HCT116 (cell line): ENCODE results near the gene ALK. TPM values are rescaled to one million over a fixed set of nuclear protein-coding genes. Genes with fewer than 3 reads are reported as not detected.

Experiments used
- ATAC-seq: fragments of 200-7000 bp; cut with Tn5 transposase; 2 replicates; pipeline ENCODE4 v1.9.1; 2020; ENCODE audit warnings: mild to moderate bottlenecking, moderate library complexity
- BruUV-seq: library from RNA; stranded (reverse); fragments of 400-500 nt; replicated peaks from 2 replicates; lab custom pipeline; 2021; lab: Mats Ljungman, UMichigan
- CTCF ChIA-PET: fragments of 300-600 bp; sonication (Branson Sonifier 250); formaldehyde crosslinking; loops from one replicate; lab custom pipeline; 2021; ENCODE audit warnings: antibody characterized with exemption; lab: Charles Lee
- POLR2A ChIA-PET: fragments of 300-600, 350-600 bp; sonication (Branson Sonifier 250); formaldehyde crosslinking; loops from one replicate; lab custom pipeline; 2021; ENCODE audit warnings: antibody characterized with exemption; lab: Charles Lee
- RAD21 ChIA-PET, 2 experiments: fragments of 300-600 bp; sonication (Branson Sonifier 250); formaldehyde crosslinking; loops; one replicate each; lab custom pipeline; 2023; ENCODE audit warnings: low total read pairs in 2 of 2; ENCODE audit not compliant: uncharacterized antibody in 2 of 2, unreplicated experiment in 2 of 2, low non-redundant PET in 1 of 2; lab: Charles Lee
- DNase-seq: peaks from one replicate; pipeline ENCODE4 v3.0.0-alpha.2; 2010; ENCODE audit warnings: low read depth, low spot score
- H2AFZ ChIP-seq: fragments of 200-600 bp; shearing (Covaris generic), sonication (generic); 2 replicates; pipeline ENCODE4 v1.6.1; 2017; ENCODE audit warnings: low read depth, mixed run types, mixed read lengths, antibody characterized with exemption, low read length; ENCODE audit not compliant: poor library complexity, severe bottlenecking
- H3K27ac ChIP-seq: 2 replicates; pipeline ENCODE4 v1.5.1; 2012; ENCODE audit warnings: low read depth, low read length
- H3K27me3 ChIP-seq: fragments of 200-600 bp; sonication (generic); 2 replicates; pipeline ENCODE4 v1.6.1; 2016; ENCODE audit warnings: mixed run types, low read length, mixed read lengths; ENCODE audit not compliant: insufficient read depth
- H3K36me3 ChIP-seq, 2 experiments: fragments of 200-500 bp in 1 of 2; fragments of 200-600 bp in 1 of 2; sonication (Bioruptor generic) in 1 of 2; sonication (generic) in 1 of 2; 2 replicates each; pipeline versions ENCODE4 v1.5.1 to v1.6.1; 2014 to 2016; ENCODE audit warnings: low read length in 2 of 2, inconsistent platforms in 1 of 2, mixed read lengths in 1 of 2, mixed run types in 1 of 2; ENCODE audit not compliant: insufficient read depth in 2 of 2, control insufficient read depth in 1 of 2
- H3K4me1 ChIP-seq, 2 experiments: fragments of 200-600 bp in 1 of 2; sonication (generic) in 1 of 2; 2 replicates each; pipeline versions ENCODE4 v1.5.1 to v1.6.1; 2012 to 2017; ENCODE audit warnings: low read length in 2 of 2, inconsistent platforms in 1 of 2, mild to moderate bottlenecking in 1 of 2, mixed read lengths in 1 of 2, mixed run types in 1 of 2, moderate library complexity in 1 of 2; ENCODE audit not compliant: insufficient read depth in 2 of 2, control insufficient read depth in 1 of 2
- H3K4me2 ChIP-seq: fragments of 200-600 bp; sonication (generic); 2 replicates; pipeline ENCODE4 v1.6.1; 2017; ENCODE audit warnings: mixed run types, low read length, mixed read lengths
- H3K4me3 ChIP-seq, 2 experiments: fragments of 200-600 bp in 1 of 2; sonication (generic) in 1 of 2; replicated peaks in 1 of 2; 2 replicates each; pipeline ENCODE4 v1.5.1; 2011 to 2016; ENCODE audit warnings: low read length in 2 of 2, control low read depth in 1 of 2, low read depth in 1 of 2, mild to moderate bottlenecking in 1 of 2, mixed read lengths in 1 of 2, mixed run types in 1 of 2
- H3K79me2 ChIP-seq: fragments of 200-600 bp; sonication (generic); 2 replicates; pipeline ENCODE4 v1.6.1; 2017; ENCODE audit warnings: mild to moderate bottlenecking, mixed run types, low read length, moderate library complexity, mixed read lengths; ENCODE audit not compliant: insufficient read depth
- H3K9ac ChIP-seq: fragments of 200-600 bp; sonication (generic); 2 replicates; pipeline ENCODE4 v1.6.1; 2016; ENCODE audit warnings: low read length, mixed read lengths
- H3K9me2 ChIP-seq: fragments of 200-600 bp; sonication (generic), shearing (Covaris generic); 2 replicates; pipeline ENCODE4 v1.6.1; 2017; ENCODE audit warnings: mixed run types, mild to moderate bottlenecking, moderate library complexity; ENCODE audit not compliant: insufficient read depth
- H3K9me3 ChIP-seq, 2 experiments: fragments of 200-500 bp in 1 of 2; fragments of 200-600 bp in 1 of 2; sonication (Bioruptor generic) in 1 of 2; sonication (generic) in 1 of 2; 2 replicates each; pipeline ENCODE4 v1.6.1; 2014 to 2017; ENCODE audit warnings: low read length in 2 of 2, mixed read lengths in 2 of 2, inconsistent platforms in 1 of 2, low read depth in 1 of 2, mild to moderate bottlenecking in 1 of 2, mixed run types in 1 of 2, moderate library complexity in 1 of 2; ENCODE audit not compliant: control insufficient read depth in 1 of 2, insufficient read depth in 1 of 2
- H4K20me1 ChIP-seq: fragments of 200-600 bp; sonication (generic), shearing (Covaris generic); 2 replicates; pipeline ENCODE4 v1.6.1; 2017; ENCODE audit warnings: mixed run types, mild to moderate bottlenecking, moderate library complexity; ENCODE audit not compliant: insufficient read depth
- ATF3 ChIP-seq: IDR thresholded peaks from 2 replicates; pipeline ENCODE4 v1.6.1; 2012
- CEBPB ChIP-seq: IDR thresholded peaks from 2 replicates; pipeline ENCODE4 v1.6.1; 2012; ENCODE audit warnings: low read depth
- ELF1 ChIP-seq: IDR thresholded peaks from 2 replicates; pipeline ENCODE4 v1.6.1; 2012; ENCODE audit warnings: low read depth, borderline replicate concordance
- EZH2 ChIP-seq: fragments of 200-600 bp; sonication (generic); IDR thresholded peaks from 2 replicates; pipeline ENCODE4 v1.6.1; 2017; ENCODE audit warnings: antibody characterized with exemption, mixed run types
- EZH2phosphoT487 ChIP-seq: fragments of 200-600 bp; IDR thresholded peaks from 2 replicates; pipeline ENCODE4 v1.6.1; 2018; ENCODE audit warnings: antibody characterized with exemption, borderline replicate concordance
- FOSL1 ChIP-seq: IDR thresholded peaks from 2 replicates; pipeline ENCODE4 v1.6.1; 2012; ENCODE audit warnings: low read depth
- JUND ChIP-seq: IDR thresholded peaks from 2 replicates; pipeline ENCODE4 v1.6.1; 2012
- MAX ChIP-seq: IDR thresholded peaks from 2 replicates; pipeline ENCODE4 v1.6.1; 2012
- POLR2A ChIP-seq: IDR thresholded peaks from 2 replicates; pipeline ENCODE4 v1.7.0; 2011; ENCODE audit warnings: borderline replicate concordance; ENCODE audit not compliant: insufficient read depth, insufficient read length; ENCODE audit errors: extremely low read depth
- POLR2AphosphoS5 ChIP-seq: IDR thresholded peaks from 2 replicates; pipeline ENCODE4 v1.6.1; 2011; ENCODE audit warnings: mild to moderate bottlenecking, low read depth, low read length, moderate library complexity
- RAD21 ChIP-seq: IDR thresholded peaks from 2 replicates; pipeline ENCODE4 v1.6.1; 2012; ENCODE audit warnings: low read depth, mild to moderate bottlenecking
- SIN3A ChIP-seq: IDR thresholded peaks from 2 replicates; pipeline ENCODE4 v1.6.1; 2012; ENCODE audit warnings: low read depth
- SP1 ChIP-seq: IDR thresholded peaks from 2 replicates; pipeline ENCODE4 v1.6.1; 2012; ENCODE audit warnings: low read depth
- SRF ChIP-seq: IDR thresholded peaks from 2 replicates; pipeline ENCODE4 v1.6.1; 2012; ENCODE audit warnings: low read depth
- TCF7L2 ChIP-seq: IDR thresholded peaks from 2 replicates; pipeline ENCODE4 v1.7.0; 2011; ENCODE audit warnings: borderline replicate concordance, inconsistent platforms; ENCODE audit not compliant: insufficient read depth, insufficient read length; ENCODE audit errors: extremely low read depth
- YY1 ChIP-seq: IDR thresholded peaks from 2 replicates; pipeline ENCODE4 v1.6.1; 2011; ENCODE audit warnings: low read length, low read depth, moderate library complexity, mild to moderate bottlenecking; ENCODE audit not compliant: insufficient replicate concordance; ENCODE audit errors: extremely low read depth
- ZBTB33 ChIP-seq: IDR thresholded peaks from 2 replicates; pipeline ENCODE4 v1.6.1; 2011; ENCODE audit warnings: mild to moderate bottlenecking, low read length, moderate library complexity; ENCODE audit not compliant: insufficient replicate concordance; ENCODE audit errors: extremely low read depth
- ZNF274 ChIP-seq: fragments of 200-500 bp; sonication (Bioruptor generic); IDR thresholded peaks from 2 replicates; pipeline ENCODE4 v1.6.1; 2014; ENCODE audit warnings: mild to moderate bottlenecking, low read depth, low read length, inconsistent platforms
- intact Hi-C: fragments of 100-400 bp; cut with micrococcal nuclease; formaldehyde crosslinking; loops from 2 replicates; pipeline ENCODE4 v1.10.0; 2022
- total RNA-seq: library from RNA; stranded (reverse); gene quantifications from one replicate; pipeline ENCODE4 v1.2.1, GENCODE V29; 2021; ENCODE audit not compliant: unreplicated experiment

The ALK gene
- total RNA-seq, 1 experiment from 2014 or later: not detected

GRCh38 chr2:29209551-29209950 is 711.8 kb downstream of the ALK start (continued):
- no peak for TF ChIP-seq TCF7L2
- TF ChIP-seq YY1: no peak
- TF ChIP-seq ZNF274: no peak
- TF ChIP-seq SP1: no peak
- TF ChIP-seq MAX: no peak
- TF ChIP-seq ZBTB33: no peak

GRCh38 chr2:29207352-29208148 is 713.8 kb downstream of the ALK start:
- H3K4me1 ChIP-seq: no peaks in the 10 kb centered on the region
- CTCF ChIA-PET: interaction anchor here (1.3 kb wide), 1 partner anchor 248 kb away, joined by 4 read pairs; no protein-coding TSS in a partner anchor
- no peaks in the 10 kb centered on the region for H3K36me3 ChIP-seq
- no peak overlapping the region for H3K4me3 ChIP-seq
- no peaks in the 10 kb centered on the region for H3K9me2 ChIP-seq
- H3K27me3 ChIP-seq: no peaks in the 10 kb centered on the region
- H3K79me2 ChIP-seq: no peaks in the 10 kb centered on the region
- H2AFZ ChIP-seq: no peak overlapping the region
- no peak for ATAC-seq
- BruUV-seq: no TSS peak
- no peak overlapping the region for H3K9ac ChIP-seq
- no peak for TF ChIP-seq EZH2phosphoT487
- TF ChIP-seq POLR2A: no peak
- no peak for TF ChIP-seq EZH2
- no peak for TF ChIP-seq TCF7L2
- TF ChIP-seq SIN3A: no peak
- TF ChIP-seq RAD21: no peak
- no peak for TF ChIP-seq SRF
- no peak for TF ChIP-seq POLR2AphosphoS5
- TF ChIP-seq JUND: no peak
- TF ChIP-seq FOSL1: no peak
- TF ChIP-seq YY1: no peak
- no peak for TF ChIP-seq ELF1
- no peak for TF ChIP-seq SP1
- TF ChIP-seq CEBPB: no peak
- TF ChIP-seq ATF3: no peak
- TF ChIP-seq, all 23 proteins: peak for 0
- RAD21 ChIA-PET: no interaction called here
- H3K4me2 ChIP-seq: no peak overlapping the region
- H3K9me3 ChIP-seq: no peaks in the 10 kb centered on the region
- no peak overlapping the region for H3K27ac ChIP-seq
- H4K20me1 ChIP-seq: no peaks in the 10 kb centered on the region
- intact Hi-C loops: no loop called here
- no peak for DNase-seq
- POLR2A ChIA-PET: no interaction called here
